ENCODE results near the gene NUP42.

DNA sequence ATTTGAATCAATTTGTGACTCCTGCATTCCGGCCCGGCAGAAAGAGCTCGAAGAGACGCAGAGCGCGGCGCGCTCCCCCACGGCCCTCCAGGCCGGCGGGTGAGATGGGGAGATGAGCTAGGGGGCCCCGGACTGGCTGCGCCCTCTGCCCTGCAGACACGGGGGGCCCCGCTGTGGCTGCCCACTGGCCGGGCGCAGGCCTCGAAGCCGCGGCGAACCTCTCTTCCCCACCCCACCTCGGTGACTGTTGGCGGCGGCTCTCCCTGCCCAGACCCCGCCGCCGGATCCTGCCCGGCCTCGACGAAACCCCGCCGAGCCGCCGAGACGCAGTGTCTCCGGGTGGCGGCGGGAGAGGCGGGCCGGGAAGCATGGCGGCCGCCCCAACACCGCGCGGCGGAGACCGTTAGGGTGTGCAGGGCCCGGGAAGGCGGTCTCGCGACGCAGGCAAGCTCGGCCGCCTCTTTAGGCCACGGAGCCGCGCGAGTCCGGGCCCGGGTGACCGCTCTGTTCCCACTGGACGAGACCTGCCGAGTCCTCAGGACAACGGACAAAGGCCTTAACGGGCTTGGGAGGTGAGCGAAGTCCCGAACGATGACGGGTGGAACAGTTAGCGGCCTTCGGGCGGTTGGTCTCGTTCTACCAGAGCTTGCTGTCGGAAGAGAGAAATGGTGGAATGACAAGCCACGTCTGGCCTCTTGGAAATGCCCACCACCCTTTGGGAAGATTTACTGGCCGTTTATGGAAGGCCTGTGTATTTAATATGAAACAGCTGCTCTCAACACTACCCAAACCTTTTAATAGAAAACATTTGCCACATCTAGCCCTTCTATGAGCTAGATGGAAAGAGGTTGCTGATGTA lies 24.3 kb downstream of the NUP42 start:
- TF ChIP-seq, protein P1, sequence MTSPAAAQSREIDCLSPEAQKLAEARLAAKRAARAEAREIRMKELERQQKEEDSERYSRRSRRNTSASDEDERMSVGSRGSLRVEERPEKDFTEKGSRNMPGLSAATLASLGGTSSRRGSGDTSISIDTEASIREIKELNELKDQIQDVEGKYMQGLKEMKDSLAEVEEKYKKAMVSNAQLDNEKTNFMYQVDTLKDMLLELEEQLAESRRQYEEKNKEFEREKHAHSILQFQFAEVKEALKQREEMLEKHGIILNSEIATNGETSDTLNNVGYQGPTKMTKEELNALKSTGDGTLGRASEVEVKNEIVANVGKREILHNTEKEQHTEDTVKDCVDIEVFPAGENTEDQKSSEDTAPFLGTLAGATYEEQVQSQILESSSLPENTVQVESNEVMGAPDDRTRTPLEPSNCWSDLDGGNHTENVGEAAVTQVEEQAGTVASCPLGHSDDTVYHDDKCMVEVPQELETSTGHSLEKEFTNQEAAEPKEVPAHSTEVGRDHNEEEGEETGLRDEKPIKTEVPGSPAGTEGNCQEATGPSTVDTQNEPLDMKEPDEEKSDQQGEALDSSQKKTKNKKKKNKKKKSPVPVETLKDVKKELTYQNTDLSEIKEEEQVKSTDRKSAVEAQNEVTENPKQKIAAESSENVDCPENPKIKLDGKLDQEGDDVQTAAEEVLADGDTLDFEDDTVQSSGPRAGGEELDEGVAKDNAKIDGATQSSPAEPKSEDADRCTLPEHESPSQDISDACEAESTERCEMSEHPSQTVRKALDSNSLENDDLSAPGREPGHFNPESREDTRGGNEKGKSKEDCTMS (CRISPR knock-in tag; conservative IDR thresholded peaks at IDR 0.05), result no peak
- no peak for TF ChIP-seq HNRNPUL1 (IDR thresholded peaks at IDR 0.05; ENCODE audit: low read depth, low read length)

All from HepG2 (cell line).